Skin epidermis (tissue), 12 donors: ENCODE results near the gene DNPH1.

Experiments used
- H3K27ac ChIP-seq, 21 experiments: fragments of 200-600 bp; sonication (generic) in 11 of 21; one replicate each; pipeline ENCODE4 v1.5.0; 2020; ENCODE audit warnings: mild to moderate bottlenecking in 3 of 21, inconsistent platforms in 2 of 21, moderate library complexity in 2 of 21
- H3K4me3 ChIP-seq, 7 experiments: fragments of 200-600 bp; sonication (generic) in 2 of 7; one replicate each; pipeline ENCODE4 v1.5.0; 2020; ENCODE audit warnings: inconsistent platforms in 2 of 7, mild to moderate bottlenecking in 2 of 7, moderate library complexity in 1 of 7

Gene DNPH1

DNA sequence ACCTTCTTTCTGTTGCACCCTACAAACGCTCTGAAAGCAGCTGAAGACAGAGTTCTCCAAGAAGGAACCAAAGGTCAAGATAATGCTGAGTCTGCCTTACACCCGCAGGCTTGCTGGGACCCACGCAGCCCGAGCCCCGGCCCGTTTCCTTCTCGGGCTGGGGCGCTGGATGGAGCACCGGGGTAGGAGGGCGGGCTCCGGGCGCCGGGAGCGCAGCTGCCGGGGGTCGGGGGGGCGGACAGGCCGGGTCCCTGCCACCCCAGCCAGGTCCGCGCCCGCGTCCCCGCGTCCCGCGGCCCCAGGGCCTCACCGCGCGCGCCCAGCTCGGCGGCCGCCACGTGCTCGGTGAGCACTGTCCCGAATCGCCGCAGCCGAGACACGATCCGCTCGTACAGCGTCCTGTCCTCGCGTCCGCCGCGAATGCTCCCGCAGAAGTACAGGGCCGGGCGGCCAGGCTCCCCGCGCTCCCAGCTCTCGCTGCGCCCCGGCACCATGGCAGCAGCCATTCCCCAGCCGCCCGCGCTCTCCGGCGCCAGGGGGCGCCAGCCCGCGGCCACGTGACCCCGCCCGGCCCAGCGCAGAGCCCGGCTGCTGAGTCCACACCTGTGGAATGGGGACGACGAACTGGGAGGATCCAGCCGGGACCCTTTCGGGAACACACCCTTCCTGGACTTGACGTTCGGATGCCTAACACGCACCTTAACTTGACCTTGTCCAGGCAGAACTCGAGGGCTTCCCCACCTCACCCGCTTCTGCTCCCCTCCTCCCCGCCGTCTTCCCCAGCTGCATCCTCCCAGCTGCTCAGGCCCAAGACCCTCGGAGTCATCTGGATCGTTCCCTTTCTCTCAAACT lies at the start of gene DNPH1:
TSS of gene DNPH1 (minus strand) at position 531 of the 852 bp plus-strand sequence. CDS start at position 506, 25 bp downstream.
- H3K27ac ChIP-seq, result peak within 1 kb of the TSS in 20 of 21 experiments; percentile 0 to 87 (median 76)
- peak within 1 kb of the TSS; percentile 43 to 84 (median 66) for H3K4me3 ChIP-seq

- no peak overlapping the region for H3K4me3 ChIP-seq
- no peak overlapping the region for H3K27ac ChIP-seq
Observed at GRCh38 chr6:43278524-43279078, 49.3 kb upstream of the DNPH1 start.

DNA sequence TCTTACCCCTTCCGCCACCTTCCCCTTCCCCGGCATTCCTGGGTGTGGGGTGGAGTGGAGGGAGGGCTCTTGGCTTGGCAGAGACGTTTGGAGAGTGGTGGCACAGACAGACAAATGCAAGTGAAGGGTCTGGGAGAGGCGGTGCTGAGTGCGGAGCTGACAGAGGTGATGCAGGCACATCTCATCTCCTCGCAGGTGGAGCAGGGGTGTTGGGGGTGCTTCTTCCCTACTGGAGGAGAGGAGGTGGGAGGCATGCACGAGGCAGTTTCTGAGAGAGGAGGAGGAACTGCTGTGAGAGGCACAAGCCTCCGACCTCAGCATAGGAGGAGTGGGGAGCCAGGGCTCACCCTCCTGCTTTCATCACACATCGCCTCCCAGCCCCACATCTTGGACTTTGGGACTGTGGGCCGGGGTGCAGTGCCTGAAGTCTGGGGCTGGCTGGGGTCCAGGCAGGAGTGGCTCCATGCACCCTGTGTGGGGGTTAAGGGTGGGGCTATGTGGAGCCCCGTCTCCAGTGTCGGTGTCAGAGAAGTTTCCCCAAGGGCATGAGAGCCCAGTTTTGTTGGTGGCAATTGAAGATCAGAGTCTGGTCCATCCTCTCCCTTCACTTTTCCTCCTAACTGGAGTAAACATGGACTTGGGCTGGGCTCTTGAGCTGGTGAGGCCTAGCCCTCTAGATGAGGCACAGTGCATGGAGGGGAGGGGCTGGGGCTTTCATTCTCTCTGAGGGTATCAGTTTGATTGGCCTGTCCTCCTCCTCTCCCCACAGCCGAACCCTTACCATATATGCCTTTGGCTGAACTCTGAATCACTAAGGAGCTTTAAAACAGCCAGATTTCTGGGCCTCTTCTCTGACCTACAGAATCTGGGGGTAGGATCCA lies 48.6 kb upstream of the DNPH1 start:
- no peak overlapping the region for H3K27ac ChIP-seq
- H3K4me3 ChIP-seq, result no peak overlapping the region

DNA sequence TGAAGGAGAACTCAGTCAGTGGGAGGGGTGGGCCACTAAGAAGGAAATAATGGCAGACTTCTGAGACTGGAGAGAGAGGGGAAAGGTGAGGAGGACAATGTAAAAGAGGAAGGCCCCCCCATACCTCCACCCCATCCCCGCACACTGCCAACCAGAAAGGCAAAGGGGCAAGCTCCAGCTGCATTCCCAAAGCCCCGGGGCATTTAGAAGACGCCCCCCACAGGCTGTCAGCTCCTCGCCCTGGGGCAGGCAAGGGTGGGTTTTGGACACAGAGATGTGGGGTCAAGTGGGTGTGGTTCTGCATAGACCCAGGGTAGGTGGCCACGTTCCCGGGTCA lies 48.0 kb upstream of the DNPH1 start:
- no peak overlapping the region for H3K4me3 ChIP-seq
- H3K27ac ChIP-seq, result no peak overlapping the region

DNA sequence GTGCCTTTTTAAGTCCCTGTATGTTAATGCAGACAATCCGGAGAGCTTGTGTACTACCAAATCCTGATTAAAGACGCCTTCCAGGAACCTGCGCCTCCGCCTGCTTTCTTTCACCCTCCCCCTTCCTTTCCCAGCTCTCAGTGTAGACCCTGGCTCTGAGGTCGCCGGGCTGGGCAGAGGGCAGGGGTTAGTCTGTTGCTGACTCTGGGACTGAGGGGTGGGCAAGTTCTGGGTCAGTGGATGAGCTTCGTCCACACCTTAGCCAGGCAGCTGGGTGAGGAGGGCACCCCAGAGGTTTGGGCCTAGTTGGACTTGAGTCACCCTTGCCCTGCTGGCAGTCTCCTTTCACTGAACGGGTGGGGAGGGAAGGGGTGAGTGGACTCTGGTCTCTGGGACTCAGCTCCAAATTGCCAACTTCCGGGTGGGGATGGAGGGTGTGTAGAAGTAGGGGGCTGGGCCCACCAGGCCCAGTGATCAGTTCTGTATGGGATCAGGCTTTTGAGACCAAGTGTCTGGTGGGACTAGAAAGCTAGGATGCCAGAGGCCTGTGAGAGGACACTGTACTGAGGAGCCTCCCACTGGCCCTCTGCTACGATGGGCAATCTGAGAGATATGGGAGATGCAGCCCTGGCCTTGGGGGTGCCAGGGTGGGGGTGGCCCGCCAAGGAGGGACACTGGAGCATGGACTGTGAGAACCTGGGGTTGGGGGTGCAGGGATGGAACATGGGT lies 47.5 kb upstream of the DNPH1 start:
- no peak overlapping the region for H3K27ac ChIP-seq

GRCh38 chr6:43275801-43276576 lies 46.7 kb upstream of the DNPH1 start:
- Histone ChIP-seq H3K27ac (no peak overlapping the region), H3K4me3 (peak overlapping the region; percentile 15 to 44 (median 32))

More for the DNA sequence above, 47.5 kb upstream of the DNPH1 start:
- peak overlapping the region in 1 of 7 experiments; percentile 32 for H3K4me3 ChIP-seq

GRCh38 chr6:43274916-43275597 lies 45.8 kb upstream of the DNPH1 start:
- Histone ChIP-seq H3K4me3 (peak overlapping the region; percentile 15 to 44 (median 32)), H3K27ac (peak overlapping the region in 1 of 21 experiments; percentile 20)

DNA sequence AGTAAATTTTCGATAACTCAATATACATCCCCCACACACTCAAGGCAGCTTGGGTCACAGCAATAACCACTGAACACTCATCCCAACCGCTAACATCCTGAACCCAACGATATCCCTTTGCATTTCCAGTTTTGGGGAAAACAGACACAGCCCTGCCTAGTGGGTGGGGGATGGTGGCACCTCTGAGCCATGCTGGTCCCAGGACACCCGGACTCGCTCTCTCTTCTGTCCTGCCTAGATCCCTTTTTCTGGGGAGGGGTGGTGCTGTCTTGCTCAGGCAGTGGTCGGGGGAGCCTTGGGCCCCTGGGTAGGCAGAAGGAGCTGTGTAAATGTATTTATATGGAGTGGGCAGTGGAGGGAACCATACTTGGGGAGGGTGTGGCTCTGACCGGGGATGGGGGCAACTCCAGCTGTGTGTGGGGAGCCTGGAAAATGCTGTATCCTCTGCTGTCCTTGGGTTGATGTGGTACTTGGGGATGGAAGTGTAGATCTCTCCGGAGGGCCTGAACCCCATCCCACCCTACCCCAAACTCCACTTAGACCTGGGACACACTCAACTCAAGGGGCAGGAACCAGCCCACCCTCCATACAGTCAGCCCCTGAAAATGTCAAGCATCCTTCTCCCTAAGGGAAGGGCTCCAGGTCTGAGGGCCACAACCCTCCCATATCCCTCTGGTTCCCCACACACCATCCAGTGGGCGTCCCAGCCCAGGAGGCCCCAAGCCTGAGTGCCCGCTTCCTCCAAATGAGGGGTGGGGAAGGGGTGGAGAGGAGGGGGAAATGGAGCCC lies 45.0 kb upstream of the DNPH1 start:
- Histone ChIP-seq H3K4me3 (no peak overlapping the region), H3K27ac (no peak overlapping the region)

DNA sequence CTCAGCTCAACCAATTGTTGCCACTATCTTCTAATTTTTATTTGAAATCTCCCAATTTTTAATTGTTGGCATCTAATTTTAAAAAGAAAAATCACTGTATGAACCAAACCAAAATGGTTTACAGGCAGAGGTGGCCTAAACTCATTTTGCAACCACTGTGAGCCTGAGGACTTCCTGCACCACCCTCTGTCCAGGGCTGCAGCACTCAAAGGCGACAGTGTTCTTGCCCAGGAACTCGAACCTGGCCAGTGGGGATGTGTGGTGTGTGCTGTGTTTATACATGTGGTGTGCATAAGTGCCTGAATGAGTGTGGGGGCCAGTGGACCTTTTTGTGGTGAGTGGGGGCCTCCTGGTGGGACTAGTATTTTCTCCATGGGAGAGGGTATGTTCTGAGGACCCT lies 44.4 kb upstream of the DNPH1 start:
- no peak overlapping the region for H3K4me3 ChIP-seq

DNA sequence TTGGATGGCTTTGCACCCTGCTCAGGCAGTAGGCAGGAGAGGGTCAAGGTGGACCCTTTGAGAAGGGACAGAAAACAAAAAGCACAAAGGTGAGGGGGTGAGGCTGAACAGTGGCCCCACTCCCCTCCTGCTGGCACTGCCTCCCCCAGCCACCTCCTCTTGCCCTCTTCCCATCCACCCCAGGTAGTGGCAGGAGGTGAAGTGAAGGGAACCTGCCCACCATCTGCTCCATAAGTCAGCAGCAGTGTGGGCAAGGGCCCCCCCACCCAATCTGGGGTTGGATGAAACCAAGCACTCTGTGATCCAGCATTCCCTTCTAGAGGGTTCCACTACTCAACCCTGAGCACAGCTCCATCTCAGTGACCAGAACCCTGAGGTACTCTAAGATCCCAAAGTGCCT lies 42.7 kb upstream of the DNPH1 start:
- H3K27ac ChIP-seq, result no peak overlapping the region

More for the DNA sequence above, 44.4 kb upstream of the DNPH1 start:
- H3K27ac ChIP-seq, result no peak overlapping the region

GRCh38 chr6:43271103-43271815 lies 42.0 kb upstream of the DNPH1 start:
- H3K4me3 ChIP-seq, result no peak overlapping the region
- H3K27ac ChIP-seq, result no peak overlapping the region

More for the DNA sequence above, 42.7 kb upstream of the DNPH1 start:
- H3K4me3 ChIP-seq, result no peak overlapping the region

- Histone ChIP-seq H3K27ac (peak overlapping the region in 2 of 21 experiments; percentile 10 to 22), H3K4me3 (peak overlapping the region in 5 of 7 experiments; percentile 3 to 21 (median 8))
Observed at GRCh38 chr6:43269273-43270007, 40.2 kb upstream of the DNPH1 start.

DNA sequence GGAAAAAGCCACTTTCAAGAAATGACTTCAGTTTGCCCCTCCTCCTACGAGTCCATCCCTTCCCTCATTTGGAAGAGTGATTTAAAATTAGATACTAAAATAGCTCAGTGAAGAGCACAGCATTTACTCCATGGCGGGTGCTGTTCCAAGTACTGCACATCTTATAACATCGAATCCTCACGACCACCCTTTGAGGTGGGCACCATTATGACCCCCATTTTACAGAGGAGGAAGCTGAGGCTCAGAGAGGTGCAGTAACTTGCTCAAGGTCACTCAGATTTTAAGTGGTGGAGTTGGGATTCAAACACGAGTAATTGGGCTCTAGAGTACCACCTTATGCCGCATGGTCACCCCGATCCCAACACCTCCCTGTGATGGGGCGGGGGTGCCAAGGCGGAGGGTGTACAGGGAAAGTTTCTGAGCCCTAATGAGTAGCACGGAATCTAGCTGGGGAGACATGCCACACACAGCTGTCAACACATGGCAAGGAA lies 39.5 kb upstream of the DNPH1 start:
- no peak overlapping the region for H3K4me3 ChIP-seq
- H3K27ac ChIP-seq, result peak overlapping the region in 1 of 21 experiments; percentile 21

- no peak overlapping the region for H3K4me3 ChIP-seq
- H3K27ac ChIP-seq, result peak overlapping the region in 4 of 21 experiments; percentile 7 to 23 (median 14)
Observed at GRCh38 chr6:43268355-43268700, 39.0 kb upstream of the DNPH1 start.

DNA sequence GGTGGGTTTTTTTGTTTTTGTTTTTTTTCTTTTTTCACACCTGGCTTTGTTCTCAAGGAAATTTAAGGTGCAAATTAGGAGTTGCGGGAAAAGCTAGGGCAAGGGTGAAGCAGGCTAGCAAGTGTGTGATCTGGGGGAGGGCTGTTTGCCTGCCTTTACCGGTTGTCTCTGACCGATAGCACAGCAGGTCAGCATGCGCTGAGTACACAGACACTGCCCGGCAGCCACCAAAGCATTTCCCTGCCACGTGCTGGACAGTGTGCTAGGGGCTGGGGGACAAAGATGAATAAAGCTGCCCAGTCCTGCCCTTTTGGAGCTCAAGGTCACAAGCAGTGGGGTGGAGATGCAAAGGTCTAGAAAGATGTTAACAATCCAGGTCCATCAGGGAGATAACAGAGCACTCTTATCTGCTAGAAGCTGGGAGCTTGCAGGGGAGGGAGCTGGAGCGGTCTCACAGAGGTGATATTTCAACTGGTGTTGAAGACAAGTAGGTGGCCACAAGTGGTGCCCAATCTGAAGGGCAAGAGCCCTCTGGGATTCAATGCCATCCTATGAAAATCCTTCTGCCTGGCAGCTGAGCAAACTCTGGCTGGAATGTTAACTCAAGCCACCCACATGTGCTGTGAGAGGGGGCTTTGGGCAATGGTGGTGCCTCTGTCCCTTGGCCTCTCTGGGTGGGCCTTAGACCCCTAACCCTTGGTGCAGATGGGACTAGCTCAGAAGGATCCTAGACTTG lies 38.5 kb upstream of the DNPH1 start:
- no peak overlapping the region for H3K4me3 ChIP-seq
- peak overlapping the region in 2 of 21 experiments; percentile 7 to 21 for H3K27ac ChIP-seq
